Liver (tissue), 9 donors: ENCODE data around the gene TMEM150A. TPM values are rescaled to one million over a fixed set of nuclear protein-coding genes. Genes with fewer than 3 reads are reported as not detected.

ENCODE experiments used
- DNase-seq: peaks from one replicate; pipeline ENCODE4 v3.0.0-alpha.2; 2017; ENCODE audit warnings: low spot score
- H3K27ac ChIP-seq, 2 donors: one replicate each; pipeline ENCODE4 v1.7.0; 2013; ENCODE audit warnings: inconsistent platforms in 2 of 2, low read length in 2 of 2, control low read depth in 1 of 2, low read depth in 1 of 2, mild to moderate bottlenecking in 1 of 2
- H3K27me3 ChIP-seq, 4 donors: one replicate each; pipeline versions ENCODE4 v1.6.1 to v1.7.0; 2013; ENCODE audit warnings: low read length in 3 of 4, inconsistent platforms in 1 of 4, mild to moderate bottlenecking in 1 of 4, moderate library complexity in 1 of 4; ENCODE audit not compliant: control insufficient read depth in 4 of 4, insufficient read depth in 4 of 4
- H3K36me3 ChIP-seq, 4 donors: one replicate each; pipeline versions ENCODE4 v1.6.1 to v1.7.0; 2013; ENCODE audit warnings: low read length in 3 of 4, mild to moderate bottlenecking in 3 of 4, low read depth in 1 of 4, moderate library complexity in 1 of 4; ENCODE audit not compliant: control insufficient read depth in 4 of 4, insufficient read depth in 3 of 4
- H3K4me1 ChIP-seq, 4 donors: one replicate each; pipeline versions ENCODE4 v1.6.1 to v1.7.0; 2013; ENCODE audit warnings: low read length in 3 of 4, mild to moderate bottlenecking in 3 of 4, moderate library complexity in 1 of 4; ENCODE audit not compliant: control insufficient read depth in 4 of 4, insufficient read depth in 4 of 4
- H3K4me3 ChIP-seq, 3 donors: one replicate each; pipeline versions ENCODE4 v1.6.1 to v1.7.0; 2013; ENCODE audit warnings: low read length in 3 of 3, control low read depth in 1 of 3, low read depth in 1 of 3, mild to moderate bottlenecking in 1 of 3
- H3K9ac ChIP-seq, 2 donors: one replicate each; pipeline ENCODE4 v1.7.0; 2013; ENCODE audit warnings: low read length in 2 of 2, mild to moderate bottlenecking in 2 of 2, moderate library complexity in 2 of 2, control low read depth in 1 of 2, low read depth in 1 of 2
- H3K9me3 ChIP-seq, 4 donors: one replicate each; pipeline versions ENCODE4 v1.6.1 to v1.7.0; 2013; ENCODE audit warnings: low read length in 3 of 4; ENCODE audit not compliant: control insufficient read depth in 4 of 4
- ATF3 ChIP-seq: IDR thresholded peaks from 2 replicates; pipeline ENCODE4 v1.6.1; 2016; ENCODE audit warnings: antibody characterized with exemption
- CTCF ChIP-seq: fragments of 150-350 bp; IDR thresholded peaks from 2 replicates; pipeline ENCODE4 v1.5.1; 2017; ENCODE audit warnings: improper control_type of control experiment, low read depth, low read length; ENCODE audit not compliant: missing input control
- EGR1 ChIP-seq, 2 donors: IDR thresholded peaks; 2 replicates each; pipeline ENCODE4 v1.6.1; 2016 to 2018; ENCODE audit warnings: antibody characterized with exemption in 2 of 2, low read depth in 2 of 2
- FOXA1 ChIP-seq: IDR thresholded peaks from 2 replicates; pipeline ENCODE4 v1.6.1; 2016; ENCODE audit warnings: antibody characterized with exemption
- FOXA2 ChIP-seq: IDR thresholded peaks from 2 replicates; pipeline ENCODE4 v1.6.1; 2016; ENCODE audit warnings: antibody characterized with exemption
- GABPA ChIP-seq, 2 donors: IDR thresholded peaks in 1 of 2; conservative IDR thresholded peaks in 1 of 2; 2 replicates each; pipeline ENCODE4 v1.6.1; 2016; ENCODE audit warnings: antibody characterized with exemption in 2 of 2, mild to moderate bottlenecking in 1 of 2, moderate library complexity in 1 of 2
- HNF4A ChIP-seq, 2 donors: conservative IDR thresholded peaks; 2 replicates each; pipeline ENCODE4 v1.6.1; 2016; ENCODE audit warnings: antibody characterized with exemption in 2 of 2, mild to moderate bottlenecking in 2 of 2
- HNF4G ChIP-seq: IDR thresholded peaks from 2 replicates; pipeline ENCODE4 v1.6.1; 2016; ENCODE audit warnings: antibody characterized with exemption
- JUND ChIP-seq, 2 donors: IDR thresholded peaks; 2 replicates each; pipeline ENCODE4 v1.6.1; 2016; ENCODE audit warnings: antibody characterized with exemption in 2 of 2
- MAX ChIP-seq: IDR thresholded peaks from 2 replicates; pipeline ENCODE4 v1.6.1; 2016; ENCODE audit warnings: antibody characterized with exemption
- NR2F2 ChIP-seq: IDR thresholded peaks from 2 replicates; pipeline ENCODE4 v1.6.1; 2016; ENCODE audit warnings: antibody characterized with exemption
- RAD21 ChIP-seq, 2 donors: IDR thresholded peaks; 2 replicates each; pipeline ENCODE4 v1.6.1; 2016; ENCODE audit warnings: antibody characterized with exemption in 2 of 2, mild to moderate bottlenecking in 2 of 2
- REST ChIP-seq: IDR thresholded peaks from 2 replicates; pipeline ENCODE4 v1.6.1; 2016; ENCODE audit warnings: antibody characterized with exemption, mild to moderate bottlenecking
- RXRA ChIP-seq, 2 donors: IDR thresholded peaks; 2 replicates each; pipeline ENCODE4 v1.6.1; 2017 to 2018; ENCODE audit warnings: antibody characterized with exemption in 2 of 2, mild to moderate bottlenecking in 1 of 2
- SP1 ChIP-seq: IDR thresholded peaks from 2 replicates; pipeline ENCODE4 v1.6.1; 2018; ENCODE audit warnings: antibody characterized with exemption, mild to moderate bottlenecking
- TAF1 ChIP-seq: conservative IDR thresholded peaks from 2 replicates; pipeline ENCODE4 v1.6.1; 2016; ENCODE audit warnings: antibody characterized with exemption, mild to moderate bottlenecking
- YY1 ChIP-seq: IDR thresholded peaks from 2 replicates; pipeline ENCODE4 v1.6.1; 2016; ENCODE audit warnings: antibody characterized with exemption, mild to moderate bottlenecking
- ZBTB33 ChIP-seq: IDR thresholded peaks from 2 replicates; pipeline ENCODE4 v1.6.1; 2016; ENCODE audit warnings: antibody characterized with exemption
- WGBS: extraction: QIAGEN DNeasy Blood & Tissue Kit; methylation state at CpG from one replicate; pipeline ENCODE4 v1.1.7; 2013; 5-methylcytosine and 5-hydroxymethylcytosine counted together
- polyA plus RNA-seq, 2 donors: library from polyadenylated mRNA; stranded (reverse) in 1 of 2; unstranded in 1 of 2; fragments of 200-250 nt in 1 of 2; fragments of >200 nt in 1 of 2; fragmentation: Nextera tagmentation in 1 of 2; extraction: Ambion mirVana in 1 of 2; gene quantifications; one replicate each; pipeline versions ENCODE4 v1.2.1 to v1.2.3, GENCODE V29; 2013 to 2015
- total RNA-seq, 2 donors: library from RNA; depleted of rRNA; stranded (reverse); fragments of >200 nt; gene quantifications; one replicate each; pipeline ENCODE4 v1.2.3, GENCODE V29; 2014
- donor health status: healthy.
- donor health status: healthy.
- donor health status: healthy.
- donor health status: healthy.
- donor health status: healthy.

The TMEM150A gene
- total and polyA plus RNA-seq, 4 donors, result 13.1 to 32.5 (median 24.6) TPM

GRCh38 chr2:85600951-85601770 is 1.3 kb downstream of the TMEM150A start:
- DNase-seq, result no peak
- Histone ChIP-seq H3K9me3 (no peaks in the 10 kb centered on the region), H3K4me3 (peak overlapping the region; percentile 77 to 88 (median 82)), H3K9ac (peak overlapping the region; percentile 8 to 67), H3K27me3 (no peaks in the 10 kb centered on the region), H3K36me3 (peaks cover 3 to 16% (median 6%) of the 10 kb centered on the region in 4 donors), H3K27ac (peak overlapping the region; percentile 78 to 80), H3K4me1 (peaks cover 16 to 69% (median 59%) of the 10 kb centered on the region in 4 donors)
- WGBS, result 81% methylated on average over 6 of the region's 6 CpGs
- no peak for TF ChIP-seq RXRA (IDR thresholded peaks at IDR 0.05)
- peak; percentile 72 for TF ChIP-seq REST
- TF ChIP-seq YY1, result no peak
- TF ChIP-seq ATF3, result no peak
- TF ChIP-seq FOXA1, result no peak
- no peak for TF ChIP-seq HNF4G

GRCh38 chr2:85600235-85600575 is 2.3 kb downstream of the TMEM150A start:
- Histone ChIP-seq H3K27me3 (no peaks in the 10 kb centered on the region), H3K9ac (no peak overlapping the region), H3K27ac (no peak overlapping the region), H3K9me3 (no peaks in the 10 kb centered on the region), H3K36me3 (peaks cover 3 to 16% (median 6%) of the 10 kb centered on the region in 4 donors), H3K4me3 (no peak overlapping the region), H3K4me1 (peaks cover 15 to 65% (median 54%) of the 10 kb centered on the region in 4 donors)
- TF ChIP-seq ATF3 (no peak), JUND (IDR thresholded peaks at IDR 0.05) (no peak), FOXA2 (no peak), SP1 (no peak), GABPA (IDR thresholded peaks at IDR 0.05 in 1 of 2, conservative IDR thresholded peaks at IDR 0.05 in 1 of 2) (no peak), RXRA (IDR thresholded peaks at IDR 0.05) (no peak), EGR1 (IDR thresholded peaks at IDR 0.05; ENCODE audit: low read depth in 2 of 2) (no peak), CTCF (no peak), NR2F2 (no peak), TAF1 (no peak), MAX (no peak), HNF4A (conservative IDR thresholded peaks at IDR 0.05) (no peak), FOXA1 (no peak), HNF4G (no peak), ZBTB33 (no peak), YY1 (no peak), REST (no peak), RAD21 (IDR thresholded peaks at IDR 0.05) (no peak)
- no peak for DNase-seq
- WGBS, result 97% methylated on average over 3 of the region's 3 CpGs
